Erythroblast (primary cell): ENCODE results near the gene DENND5B.

Source experiments
- GATA1 ChIP-seq: IDR thresholded peaks from 2 replicates; pipeline ENCODE4 v1.6.1; 2011; ENCODE audit warnings: low read depth, mild to moderate bottlenecking, control low read depth, low read length, moderate library complexity
- POLR2A ChIP-seq: IDR thresholded peaks from 2 replicates; pipeline ENCODE4 v1.6.1; 2011; ENCODE audit warnings: mild to moderate bottlenecking, low read length

- no peak for TF ChIP-seq POLR2A
- TF ChIP-seq GATA1 = no peak
Observed at GRCh38 chr12:31627456-31628054, 36.6 kb upstream of the DENND5B start.
